ACHN (cell line): ENCODE measurements around the gene KLRK1.
"Not testable (repeated sequence)": the region's sequence is repeated elsewhere in the genome, so short reads cannot be mapped to it uniquely, and the experiment has no call there.

Experiments used
- DNase-seq: peaks from one replicate; pipeline ENCODE4 v3.0.0-alpha.2; 2015
- in situ Hi-C: cut with HindIII; loops from 2 replicates; pipeline ENCODE4 v1.10.0; 2017; ENCODE audit warnings: low sequenced_read_pairs, low pct_ligation_motif_present, low pct_unique_long_range_greater_than_20kb

Gene KLRK1

DNA sequence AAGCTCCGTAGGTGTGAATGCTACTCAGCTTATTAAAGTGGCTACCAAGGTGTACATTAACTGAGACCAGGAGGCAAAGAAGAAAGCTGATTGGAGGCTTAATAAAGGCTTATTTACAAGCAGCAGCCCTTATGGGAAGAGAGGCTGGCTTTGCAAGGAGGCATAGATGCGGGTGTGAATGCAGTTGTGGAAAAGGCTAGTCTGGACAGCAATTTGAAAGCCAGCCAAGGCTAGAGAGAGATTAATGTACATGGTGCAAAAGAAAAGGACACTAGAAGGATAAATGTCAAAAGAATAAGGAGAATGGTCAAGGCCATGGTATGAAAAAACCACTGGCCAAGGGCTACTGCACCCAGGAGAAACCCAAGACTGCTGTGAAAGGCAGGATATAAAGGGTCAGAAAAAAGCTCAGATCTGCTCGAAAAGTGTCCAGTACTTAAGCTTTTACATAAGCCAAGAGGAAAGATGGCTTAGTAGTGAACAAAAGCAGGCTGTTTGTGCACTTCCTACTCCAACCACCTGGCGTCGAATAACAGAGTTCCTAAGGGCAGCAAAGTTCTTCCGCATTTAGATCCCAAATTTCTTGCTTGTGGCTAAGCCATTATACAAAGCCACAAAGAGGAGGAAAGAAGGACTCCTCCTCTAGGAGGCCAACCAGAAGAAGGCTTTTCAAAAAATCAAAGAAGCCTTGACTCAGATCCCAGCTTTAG, 24.0 kb downstream of the KLRK1 start:
- in situ Hi-C loops = no loop called here
- peak; percentile 50 for DNase-seq

DNA sequence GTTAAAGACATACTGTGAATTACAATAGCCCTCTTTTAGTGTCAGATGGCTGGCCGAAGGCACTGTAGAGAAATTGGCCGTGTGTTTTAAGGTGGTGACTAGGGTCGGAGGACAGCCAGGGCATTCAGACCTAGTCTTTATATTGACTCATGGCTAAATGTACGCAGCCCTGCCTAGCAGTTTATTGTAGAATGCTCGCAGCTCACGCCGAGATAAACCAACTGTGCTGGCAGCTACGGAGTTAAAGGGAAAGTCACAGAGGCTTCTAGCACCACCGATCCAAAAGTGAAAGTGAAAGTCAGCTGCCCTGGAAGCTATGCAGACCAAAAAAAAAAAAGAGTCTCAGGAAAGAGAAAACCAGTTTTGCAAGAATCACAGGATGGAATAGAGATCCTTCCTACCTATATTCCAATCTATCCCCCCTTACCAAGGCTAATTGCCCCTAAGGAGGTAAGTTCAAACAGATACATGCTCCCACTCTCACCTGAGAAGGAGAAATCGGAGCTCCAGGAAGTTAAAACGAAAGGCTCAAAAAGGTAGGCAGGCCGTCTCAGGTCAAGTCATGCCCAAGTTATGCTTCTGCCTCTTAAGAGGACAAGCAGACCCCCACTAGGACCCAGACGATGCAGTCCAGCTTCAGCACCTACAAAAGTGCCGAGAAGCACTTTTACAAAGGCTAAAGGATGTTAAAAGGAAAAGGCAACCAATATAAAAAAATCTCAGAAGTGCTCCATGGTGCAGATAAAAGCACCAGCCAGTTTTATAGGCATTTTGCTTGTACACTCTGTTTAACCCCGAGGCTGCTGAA, 24.8 kb downstream of the KLRK1 start:
- DNase-seq = peak; percentile 95
- in situ Hi-C loops = no loop called here

DNA sequence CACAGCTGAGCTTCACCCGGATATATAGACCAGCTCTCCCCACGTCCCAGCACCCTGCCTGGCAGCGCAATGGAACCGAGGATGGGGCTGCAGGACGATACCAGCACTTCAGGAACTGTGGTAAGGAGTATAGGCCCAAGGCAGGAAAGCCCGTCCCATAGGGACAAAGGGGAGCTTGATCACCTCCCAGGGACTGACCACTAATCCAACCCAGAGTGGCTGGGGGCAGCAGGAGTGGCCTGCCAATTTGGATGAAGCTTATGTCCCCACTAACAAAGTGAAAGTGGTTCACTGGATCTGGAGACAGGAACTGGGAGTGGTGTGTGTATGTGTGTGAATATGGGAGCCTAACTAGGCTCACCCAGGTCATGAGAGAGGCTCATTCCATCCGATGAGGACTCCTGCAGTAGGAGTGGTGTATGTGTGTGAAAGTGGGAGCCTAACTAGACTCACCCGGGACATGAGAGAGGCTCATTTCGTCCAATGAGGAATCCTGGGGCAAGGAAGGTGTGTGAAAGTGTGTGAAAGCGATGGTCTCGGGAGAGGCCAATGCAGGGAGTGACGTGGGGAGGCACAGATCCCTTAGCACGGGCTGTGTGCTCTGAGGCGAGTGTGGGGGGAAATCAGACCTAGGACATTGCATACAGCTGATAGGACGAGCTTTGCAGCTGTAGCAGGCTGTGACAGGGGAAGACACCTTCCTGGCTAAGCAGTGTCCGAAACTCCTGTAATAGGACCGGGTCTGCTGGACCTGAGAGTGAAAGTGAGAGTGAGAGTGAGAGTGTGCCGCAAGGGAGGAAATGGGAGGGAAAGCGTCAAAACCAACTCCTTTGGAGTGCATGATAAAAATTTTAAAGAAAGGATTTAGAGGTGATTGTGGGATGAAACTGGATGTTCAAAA, 25.7 kb downstream of the KLRK1 start:
- in situ Hi-C loops = no loop called here
- peak; percentile 74 for DNase-seq

DNA sequence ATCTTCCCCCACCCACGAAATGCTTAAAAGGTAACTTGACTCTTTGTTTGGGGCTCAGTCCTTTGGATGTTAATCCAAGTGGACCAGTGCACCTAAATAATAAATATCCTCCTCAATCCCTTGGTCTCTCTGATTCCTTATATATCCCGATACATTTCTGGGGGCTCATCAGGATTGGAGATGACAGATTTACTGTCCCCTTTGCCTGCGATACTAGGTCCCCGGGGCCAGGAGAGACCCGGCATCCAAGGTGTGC, 26.3 kb downstream of the KLRK1 start:
- in situ Hi-C loops = no loop called here
- no peak for DNase-seq

DNA sequence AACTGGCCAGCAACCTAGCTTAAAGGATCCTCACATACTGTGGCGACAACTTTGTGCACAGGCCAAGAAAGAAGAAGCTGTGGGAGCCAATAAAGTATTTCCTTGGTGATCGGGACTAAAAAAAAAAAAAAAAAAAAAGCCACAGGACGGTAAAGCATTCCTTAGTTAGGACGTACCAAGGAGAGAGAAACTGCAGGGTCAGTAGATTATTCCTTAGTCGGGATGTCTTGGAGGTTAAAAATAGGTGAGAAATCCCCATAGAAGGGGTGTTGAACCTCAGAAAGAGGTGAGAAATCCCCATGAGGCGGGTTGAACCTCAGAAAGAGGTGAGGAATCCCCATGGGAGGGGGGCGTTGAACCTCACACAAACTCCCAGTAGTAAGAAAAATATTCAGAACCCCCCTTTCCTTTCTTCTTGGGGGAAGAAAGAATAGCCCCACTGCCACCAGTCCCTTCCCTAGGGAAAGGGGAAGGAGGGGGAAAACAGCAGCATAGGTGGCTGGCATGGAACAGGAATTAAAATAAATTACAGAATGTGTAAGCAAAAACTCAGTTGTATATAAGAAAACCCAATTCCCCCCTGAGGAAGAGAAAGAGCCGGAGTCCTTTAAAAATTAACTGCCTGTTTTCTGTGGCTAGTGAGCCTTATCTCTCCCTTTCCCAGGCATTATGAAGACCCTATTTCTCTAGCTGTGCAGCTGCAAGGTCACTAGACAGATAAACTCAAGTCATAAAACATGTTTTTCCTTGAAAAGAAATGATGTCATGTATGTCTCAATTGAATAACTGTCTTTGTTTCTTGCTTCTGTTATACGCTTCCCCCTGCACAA, 26.8 kb downstream of the KLRK1 start:
- peak; percentile 77 for DNase-seq
- in situ Hi-C loops = no loop called here

DNA sequence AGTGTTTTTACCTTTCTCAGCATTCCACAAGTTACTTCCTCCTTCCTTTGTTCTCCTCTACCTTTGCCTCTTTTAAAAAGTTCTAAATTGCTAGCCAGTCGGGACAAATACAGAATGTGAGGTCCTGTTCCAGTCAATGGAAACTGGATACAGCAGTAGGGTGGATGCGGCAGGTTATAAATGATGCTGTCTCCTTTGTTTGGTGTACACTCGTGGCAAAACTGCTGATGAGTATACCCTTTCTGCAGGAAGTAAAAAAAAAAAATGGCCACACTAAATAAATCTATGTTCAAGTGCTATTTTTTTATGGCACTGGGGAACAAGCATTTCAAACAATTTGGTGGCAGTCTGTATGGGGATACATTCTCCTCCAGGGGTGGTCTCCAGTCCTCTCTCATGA, 27.5 kb downstream of the KLRK1 start:
- in situ Hi-C loops = no loop called here
- peak; percentile 45 for DNase-seq

DNA sequence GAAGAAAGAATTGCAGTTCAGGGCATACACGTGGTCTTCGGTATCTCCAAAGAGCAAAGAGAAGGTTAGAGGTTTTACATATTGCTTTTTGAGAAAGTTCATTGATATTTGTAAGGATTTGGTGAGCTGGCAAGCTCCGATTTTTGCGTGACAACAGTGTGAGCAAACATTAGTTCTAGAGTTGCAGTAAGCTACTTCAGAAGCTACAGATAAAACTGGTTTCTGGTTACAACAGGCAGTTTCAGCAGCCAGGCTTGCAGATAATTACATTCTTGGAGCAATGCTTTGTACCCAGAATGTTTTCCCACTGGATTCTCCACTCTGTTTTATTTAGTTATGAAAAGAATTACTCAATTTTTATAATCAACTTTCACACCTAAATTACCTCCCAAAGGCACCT, 28.2 kb downstream of the KLRK1 start:
- in situ Hi-C loops = no loop called here
- no peak for DNase-seq

DNA sequence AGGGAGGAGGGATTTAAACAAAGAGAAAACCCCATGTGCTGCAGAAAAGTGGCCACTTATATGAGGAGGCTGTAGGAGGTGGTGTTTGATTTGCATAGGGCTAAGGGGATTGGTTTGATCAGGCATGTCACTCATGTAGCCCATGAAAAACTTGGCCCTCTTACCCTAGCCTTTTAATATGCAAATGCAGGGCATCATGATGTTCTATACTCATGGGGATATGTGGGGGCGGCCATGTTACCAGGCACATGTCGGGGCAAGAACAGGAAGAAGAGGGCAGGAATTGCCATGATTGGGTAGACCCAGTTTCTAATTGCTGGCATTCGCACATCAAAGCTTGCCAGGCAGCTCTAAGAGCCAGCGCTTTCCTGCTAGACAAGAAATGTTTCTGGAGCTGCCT, 28.8 kb downstream of the KLRK1 start:
- in situ Hi-C loops = no loop called here

DNA sequence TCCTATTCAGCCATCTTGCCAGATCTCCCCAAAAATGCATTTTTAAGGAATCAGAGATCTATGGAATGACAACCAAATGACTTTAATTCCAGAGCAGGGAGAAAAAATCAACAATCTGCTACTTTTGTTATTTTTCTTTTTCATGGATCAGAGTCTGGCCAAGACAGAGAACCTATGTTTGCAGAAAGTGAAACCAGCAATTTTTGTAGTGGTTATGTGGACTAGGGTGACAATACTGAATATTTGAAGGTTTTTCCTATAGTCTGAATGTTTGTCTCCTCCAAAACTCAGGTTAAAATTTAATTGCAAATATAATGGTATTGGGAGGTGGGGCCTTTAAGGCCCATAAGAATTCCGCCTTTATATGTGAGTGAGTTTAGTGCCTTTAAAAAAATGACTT, 30.9 kb downstream of the KLRK1 start:
- DNase-seq = no peak
- in situ Hi-C loops = no loop called here

More for the DNA sequence above, 28.8 kb downstream of the KLRK1 start:
- peak; percentile 20 for DNase-seq

DNA sequence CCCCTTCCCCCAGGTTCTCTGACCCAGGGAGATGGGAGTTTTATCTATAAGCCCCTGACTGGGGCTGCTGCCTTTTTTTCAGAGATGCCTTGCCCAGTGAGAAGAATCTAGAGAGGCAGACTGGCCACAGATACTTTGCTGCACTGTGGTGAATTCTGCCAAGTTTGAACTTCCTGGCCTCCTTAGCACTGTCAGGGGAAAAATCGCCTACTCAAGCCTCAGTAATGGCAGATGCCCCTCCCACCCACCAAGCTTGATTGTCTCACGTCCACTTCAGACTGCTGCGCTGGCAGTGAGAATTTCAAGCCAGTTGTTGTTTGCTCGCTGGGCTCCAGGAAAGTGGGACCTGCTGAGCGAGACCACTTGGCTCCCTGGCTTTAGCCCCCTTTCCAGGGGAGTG, 31.7 kb downstream of the KLRK1 start:
- DNase-seq = no peak
- in situ Hi-C loops = no loop called here

DNA sequence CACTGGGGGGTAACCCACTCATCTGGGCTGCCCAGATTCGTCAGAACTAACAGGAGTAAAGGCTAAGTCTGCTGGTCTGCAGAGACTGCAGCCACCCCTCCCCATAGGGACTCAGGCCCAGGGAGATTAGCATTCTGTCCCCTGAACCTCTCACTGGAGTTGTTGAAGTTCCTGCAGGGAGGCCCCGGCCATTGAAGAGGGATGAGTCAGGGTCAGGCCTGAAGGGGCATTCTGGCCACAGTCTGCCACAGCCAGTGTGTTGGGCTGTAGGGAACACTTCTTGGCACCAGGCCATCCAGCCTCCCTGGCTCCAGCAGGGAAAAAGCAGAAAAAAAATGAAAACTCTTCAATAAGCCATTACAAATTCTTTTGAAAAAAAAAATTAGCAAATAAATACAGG, 35.3 kb downstream of the KLRK1 start:
- peak; percentile 76 for DNase-seq
- in situ Hi-C loops = no loop called here

DNA sequence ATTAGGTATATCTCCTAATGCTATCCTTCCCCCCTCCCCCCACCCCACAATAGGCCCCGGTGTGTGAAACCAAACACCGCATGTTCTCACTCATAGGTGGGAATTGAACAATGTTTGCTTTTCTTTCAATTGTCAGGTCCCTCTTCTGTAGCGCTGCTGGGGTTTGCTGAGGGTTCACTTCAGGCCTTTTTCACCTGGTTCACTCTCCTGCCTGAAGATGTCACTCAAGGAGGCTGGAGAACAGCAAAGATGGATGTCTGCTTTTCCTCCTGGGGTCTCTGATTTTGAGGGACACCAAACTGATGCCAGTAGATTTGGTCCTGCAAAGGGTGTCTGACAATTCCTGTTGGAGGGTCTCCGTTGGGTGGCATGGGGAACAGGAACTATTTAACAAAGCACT, 35.8 kb downstream of the KLRK1 start:
- DNase-seq = no peak
- in situ Hi-C loops = no loop called here

DNA sequence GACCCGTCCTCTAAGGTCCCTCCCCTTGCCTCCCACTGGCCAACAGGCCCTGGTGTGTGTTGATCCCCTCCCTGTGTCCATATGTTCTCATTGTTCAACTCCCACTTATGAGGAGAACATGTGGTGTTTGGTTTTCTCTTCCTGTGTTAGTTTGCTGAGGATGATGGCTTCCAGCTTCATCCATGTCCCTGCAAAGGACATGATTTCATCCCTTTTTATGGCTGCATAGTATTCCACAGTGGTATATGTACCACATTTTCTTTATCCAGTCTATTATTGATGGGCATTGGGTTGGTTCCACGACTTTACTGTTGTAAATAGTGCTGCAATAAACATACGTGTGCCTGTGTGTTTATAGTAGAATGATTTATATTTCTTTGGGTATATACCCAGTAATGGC, 38.4 kb downstream of the KLRK1 start:
- DNase-seq, in situ Hi-C loops: not testable (repeated sequence)

DNA sequence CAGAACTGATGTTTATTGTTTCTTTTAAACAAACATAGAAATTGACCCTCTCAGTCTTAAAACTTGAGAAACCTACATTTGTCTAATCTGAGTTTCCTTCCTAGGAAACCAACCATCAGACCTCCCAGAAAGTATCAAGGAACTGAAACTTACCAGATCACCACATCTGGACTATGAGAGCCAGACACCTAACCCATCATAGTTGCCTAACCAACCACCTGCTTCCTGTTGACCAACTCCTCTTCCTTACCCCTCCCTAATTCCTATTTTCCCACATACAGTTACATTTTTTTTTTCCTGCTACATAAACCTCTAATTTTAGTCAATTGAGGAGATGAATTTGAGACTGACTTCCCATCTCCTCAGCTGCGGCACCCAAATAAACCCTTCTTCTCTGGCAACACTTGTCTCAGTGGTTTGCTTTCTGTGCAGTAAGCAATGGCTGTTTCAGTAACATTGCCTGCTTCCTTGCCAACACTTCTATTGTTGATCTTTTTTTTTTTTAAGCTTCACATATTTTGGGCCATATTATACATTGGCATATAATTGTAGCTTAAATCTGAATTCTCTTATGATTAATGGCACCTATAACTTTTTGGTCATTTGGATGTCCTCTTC, 47.8 kb downstream of the KLRK1 start:
- in situ Hi-C loops = no loop called here

DNA sequence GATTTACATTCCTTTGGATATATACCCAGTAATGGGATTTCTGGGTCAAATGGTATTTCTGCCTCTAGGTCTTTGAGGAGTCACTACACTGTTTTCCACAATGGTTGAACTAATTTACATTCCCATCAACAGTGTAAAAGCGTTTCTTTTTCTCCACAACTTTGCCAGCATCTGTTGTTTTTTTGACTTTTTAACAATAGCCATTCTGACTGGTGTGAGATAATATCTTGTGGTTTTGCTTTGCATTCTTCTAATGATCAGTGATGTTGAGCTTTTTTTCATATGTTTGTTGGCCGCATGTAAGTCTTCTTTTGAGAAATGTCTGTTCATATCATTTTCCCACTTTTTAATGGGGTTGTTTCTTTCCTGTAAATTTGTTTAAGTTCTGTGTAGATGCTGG, 48.9 kb downstream of the KLRK1 start:
- in situ Hi-C loops, DNase-seq: not testable (repeated sequence)

More for the DNA sequence above, 47.8 kb downstream of the KLRK1 start:
- no peak for DNase-seq

DNA sequence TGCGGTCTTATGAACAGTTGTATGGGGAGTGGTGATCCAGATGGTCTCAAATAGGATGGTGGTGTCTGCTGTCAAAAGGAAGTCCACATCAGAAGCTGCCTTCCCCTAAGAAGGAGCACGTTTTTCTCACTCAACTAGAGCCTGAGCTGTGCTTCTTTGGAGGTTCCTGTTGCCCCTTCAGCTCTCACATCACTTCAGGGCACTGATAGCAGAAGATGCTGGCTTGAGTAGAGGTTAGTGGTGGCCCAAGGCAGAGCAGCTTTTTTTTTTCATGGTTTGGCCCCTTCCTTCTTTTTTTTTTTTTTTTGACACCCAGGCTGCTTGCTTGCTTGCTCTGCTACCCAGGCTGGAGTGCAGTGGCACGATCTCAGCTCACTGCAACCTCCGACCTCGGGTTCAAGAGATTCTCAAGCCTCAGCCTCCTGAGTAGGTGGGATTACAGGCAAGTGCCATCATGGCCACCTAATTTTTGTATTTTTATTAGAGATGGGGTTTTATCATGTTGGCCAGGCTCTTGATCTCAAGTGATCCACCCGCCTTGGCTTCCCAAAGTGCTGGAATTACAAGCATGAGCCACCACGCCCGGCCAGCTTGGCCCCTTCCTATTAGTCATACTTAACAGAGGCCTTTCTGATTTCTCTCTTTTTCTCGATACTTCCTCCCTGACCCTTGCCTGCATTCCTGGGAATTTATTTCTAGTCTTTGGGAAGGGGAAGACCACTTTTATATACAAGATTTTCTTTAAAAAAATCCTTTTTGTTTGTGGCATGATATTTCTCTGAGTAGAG, 50.6 kb downstream of the KLRK1 start:
- DNase-seq = no peak
- in situ Hi-C loops = no loop called here

DNA sequence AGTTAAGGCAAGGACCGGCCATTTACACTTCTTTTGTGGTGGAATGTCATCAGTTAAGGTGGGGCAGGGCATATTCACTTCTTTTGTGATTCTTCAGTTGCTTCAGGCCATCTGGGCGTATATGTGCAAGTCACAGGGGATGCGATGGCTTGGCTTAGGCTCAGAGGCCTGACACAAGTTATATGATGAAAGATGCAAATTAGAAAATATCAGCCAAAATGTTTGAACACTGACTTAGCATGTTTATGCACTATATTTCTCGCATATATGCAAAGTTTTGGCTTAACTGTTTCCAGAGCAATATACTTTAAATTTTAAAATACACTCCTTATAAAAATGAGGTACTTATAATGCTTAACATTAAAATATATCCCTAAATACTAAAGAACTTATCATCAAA, 51.4 kb downstream of the KLRK1 start:
- in situ Hi-C loops, DNase-seq: not testable (repeated sequence)
